ENCODE measurements around the gene CSTB.

CSTB gene

DNA sequence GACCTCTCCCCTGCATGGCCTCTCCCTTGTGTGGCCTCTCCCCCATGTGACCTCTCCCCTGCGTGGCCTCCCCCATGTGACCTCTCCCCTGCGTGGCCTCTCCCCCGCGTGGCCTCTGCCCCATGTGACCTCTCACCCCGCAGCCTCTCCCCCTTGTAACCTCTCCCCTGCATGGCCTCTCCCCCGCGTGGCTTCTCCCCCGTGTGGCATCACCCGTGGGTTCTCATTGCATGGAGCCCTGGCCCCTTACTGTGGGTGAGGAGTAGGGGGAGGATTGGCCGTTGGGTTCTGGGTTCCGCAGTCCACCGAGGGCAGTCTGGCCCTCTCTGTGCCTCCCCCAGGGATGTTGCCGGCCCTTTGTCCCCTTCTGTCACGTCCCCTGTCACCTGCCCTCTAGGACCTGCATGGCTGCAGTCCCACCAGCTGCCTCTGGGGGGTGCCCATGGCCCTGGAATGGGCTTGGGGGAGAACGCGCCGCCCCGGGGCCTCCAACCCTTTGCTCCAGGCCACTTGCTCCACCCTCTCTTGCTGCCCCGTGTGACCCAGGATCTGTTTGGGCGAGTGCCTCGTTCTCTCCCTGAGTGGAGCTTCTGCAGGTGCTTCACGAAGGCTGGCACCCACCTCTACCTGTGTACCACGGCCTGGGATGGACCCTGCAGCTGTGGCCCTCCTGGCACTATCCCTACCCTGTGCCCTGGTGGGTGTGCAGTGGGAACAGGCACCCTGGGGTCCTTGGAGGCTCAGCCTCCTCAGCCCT lies 34.6 kb upstream of the CSTB start:
- DNase-seq: peak; percentile 99

GRCh38 chr21:43809853-43810504 lies 33.9 kb upstream of the CSTB start:
- DNase-seq: no peak

GRCh38 chr21:43809346-43809799 lies 33.3 kb upstream of the CSTB start:
- no peak for DNase-seq

GRCh38 chr21:43808832-43809251 lies 32.7 kb upstream of the CSTB start:
- DNase-seq: no peak

- DNase-seq: no peak
These were observed 32.3 kb upstream of the CSTB start for GRCh38 chr21:43808367-43808766.

DNA sequence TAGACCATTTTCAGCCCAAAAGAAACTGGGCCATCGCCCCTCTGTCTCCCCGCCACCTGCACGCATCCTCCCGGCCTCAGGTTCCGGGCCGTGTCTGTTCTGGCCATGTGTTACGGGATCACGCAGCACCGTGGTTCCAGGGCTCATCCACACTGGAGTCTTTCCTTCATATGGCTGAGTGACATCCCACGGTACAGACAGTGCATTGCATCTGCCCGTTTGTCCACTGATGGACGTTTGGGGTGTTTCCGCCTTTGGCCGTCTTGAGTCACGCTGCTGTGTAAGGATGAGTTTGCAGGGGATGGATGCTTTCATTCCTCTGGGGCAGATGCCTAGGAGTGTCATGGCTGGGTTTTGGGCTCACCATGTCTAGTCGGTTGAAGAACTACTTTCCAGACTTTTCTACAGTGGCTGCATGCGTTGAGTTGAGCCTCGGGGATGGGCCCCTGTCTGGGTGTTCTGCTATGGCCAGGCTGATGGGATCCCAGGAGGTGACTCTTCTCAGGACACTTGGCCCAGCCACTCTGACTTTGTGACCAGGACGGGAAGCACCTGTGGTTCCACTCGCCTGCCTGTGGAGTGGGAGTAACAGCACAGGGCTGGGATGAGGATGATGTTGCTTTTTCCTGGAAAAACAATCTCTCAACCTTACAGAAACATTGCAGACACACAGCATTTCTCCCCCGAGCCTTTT lies 30.1 kb upstream of the CSTB start:
- no peak for DNase-seq

- DNase-seq: no peak
These were observed 29.2 kb upstream of the CSTB start for GRCh38 chr21:43805275-43805800.

- DNase-seq: no peak
These were observed 27.6 kb upstream of the CSTB start for GRCh38 chr21:43803558-43804300.

- no peak for DNase-seq
These were observed 26.7 kb upstream of the CSTB start for GRCh38 chr21:43802713-43803313.

DNA sequence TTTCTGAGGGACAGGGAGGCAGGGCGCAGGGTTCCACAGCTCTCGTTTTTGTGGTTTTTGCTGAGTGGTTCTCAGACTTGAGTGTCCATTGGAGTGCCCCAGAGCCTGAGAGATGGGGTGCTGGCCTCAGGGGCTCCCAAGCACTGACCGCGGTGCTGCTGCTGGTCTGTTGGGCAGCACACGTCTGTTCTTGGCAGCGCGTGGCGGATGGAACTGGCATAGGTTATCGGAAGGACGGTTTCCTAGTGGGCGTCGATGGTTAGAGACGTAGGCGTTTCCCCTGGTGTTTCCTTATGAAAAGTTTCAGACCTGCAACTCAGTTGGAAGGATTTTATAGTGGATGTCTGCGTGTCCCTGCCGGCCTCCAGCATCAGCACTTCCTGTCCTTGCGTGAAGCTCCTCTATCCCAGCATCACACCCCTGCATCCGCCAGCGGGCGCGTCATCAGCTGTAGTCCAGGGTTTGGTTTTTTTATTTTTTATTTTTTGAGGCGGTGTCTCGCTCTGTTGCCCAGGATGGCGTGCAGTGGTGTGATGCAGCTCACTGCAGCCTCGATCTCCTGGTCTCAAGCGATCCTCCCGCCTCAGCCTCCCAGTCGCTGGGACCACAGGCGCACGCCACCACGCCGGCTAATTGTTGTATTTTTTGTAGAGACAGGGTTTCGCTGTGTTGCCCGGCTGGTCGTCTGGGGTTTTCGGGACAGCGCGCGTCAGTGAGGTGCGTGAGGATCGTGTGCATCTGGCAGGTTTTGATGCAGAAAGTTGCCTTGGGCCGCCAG lies 25.1 kb upstream of the CSTB start:
- no peak for DNase-seq

- no peak for DNase-seq
These were observed 24.5 kb upstream of the CSTB start for GRCh38 chr21:43800566-43800965.

DNA sequence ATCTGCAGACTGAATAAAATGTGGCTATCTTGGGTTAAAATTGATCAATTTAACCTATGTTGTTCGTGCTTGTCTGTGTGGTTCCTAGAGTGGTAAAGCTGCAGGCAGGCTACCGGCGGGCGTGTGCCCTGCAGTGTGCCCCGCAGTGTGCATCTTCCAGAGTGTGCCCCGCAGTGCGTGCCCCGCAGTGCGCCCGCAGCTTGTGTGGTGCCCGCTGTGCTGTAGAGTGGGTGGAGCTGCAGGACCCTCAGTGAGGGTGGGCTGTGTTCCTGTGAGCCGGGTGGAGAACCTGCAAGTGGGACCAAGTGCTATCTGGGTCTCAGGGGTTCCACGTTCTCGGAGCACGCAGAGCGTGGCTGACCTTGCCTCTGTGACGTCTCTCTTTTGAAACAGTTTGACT lies 24.0 kb upstream of the CSTB start:
- no peak for DNase-seq

DNA sequence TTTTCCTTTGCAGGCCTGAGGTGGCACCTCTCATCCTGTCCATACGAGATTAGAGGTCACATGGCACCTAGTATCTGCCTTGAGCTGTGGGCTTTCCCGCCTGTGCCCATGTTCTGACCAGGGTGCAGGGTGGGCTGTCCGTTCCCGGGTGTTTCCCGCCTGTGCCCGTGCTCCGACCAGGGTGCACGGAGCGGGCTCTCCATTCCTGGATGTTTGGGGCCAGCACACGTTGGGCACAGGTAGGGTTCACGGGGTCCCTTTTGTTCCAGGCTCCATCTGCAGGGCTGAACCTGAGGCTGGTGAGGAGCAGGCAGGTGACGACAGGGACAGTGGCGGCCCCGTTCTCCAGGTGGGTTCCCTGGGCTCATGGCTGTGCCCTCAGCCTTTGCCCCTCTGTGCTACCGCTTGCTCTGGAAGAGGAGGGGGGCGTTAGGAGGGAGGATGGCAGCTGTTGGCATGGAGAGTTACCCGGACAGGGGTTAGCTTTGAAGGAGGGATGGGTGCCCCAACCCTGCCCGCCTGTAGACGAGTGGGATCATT lies 23.3 kb upstream of the CSTB start:
- DNase-seq: no peak

DNA sequence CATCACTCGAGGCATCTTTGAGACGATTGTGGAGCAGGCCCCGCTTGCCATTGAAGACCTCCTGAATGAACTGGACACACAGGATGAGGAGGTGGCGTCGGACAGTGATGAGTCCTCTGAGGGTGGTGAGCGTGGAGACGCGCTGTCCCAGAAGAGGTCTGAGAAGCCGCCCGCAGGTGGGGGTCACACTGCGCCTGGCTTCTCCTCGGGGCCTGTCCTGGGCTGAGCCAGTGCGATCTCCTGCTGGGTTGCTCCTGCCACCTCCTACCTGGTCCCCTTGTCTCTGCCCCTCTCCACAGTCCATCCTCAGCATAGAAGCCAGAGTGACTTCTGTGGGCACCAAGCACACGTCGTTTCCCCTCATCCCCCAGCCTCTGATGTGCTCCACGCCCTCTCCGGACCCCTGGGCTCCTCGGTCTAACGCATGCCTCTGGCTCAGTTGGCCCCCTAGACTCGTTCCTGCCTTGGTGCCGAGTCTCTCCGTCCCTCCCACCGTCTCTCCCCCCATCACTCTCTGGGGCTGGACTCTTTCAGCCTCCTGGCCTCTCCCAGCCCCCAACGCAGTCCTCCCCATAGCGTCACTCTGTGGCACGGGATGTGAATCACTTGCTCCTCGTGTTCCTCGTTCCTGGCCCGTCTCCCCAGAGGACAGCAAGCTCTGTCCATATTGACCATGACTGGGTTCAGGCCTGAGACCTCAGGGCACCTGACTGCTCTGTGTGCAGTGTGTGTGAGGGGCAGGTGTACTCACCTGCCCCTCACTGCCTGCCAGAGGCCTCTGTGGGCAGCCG lies 22.0 kb upstream of the CSTB start:
- no peak for DNase-seq

GRCh38 chr21:43797415-43797814 lies 21.3 kb upstream of the CSTB start:
- DNase-seq: no peak

- no peak for DNase-seq
These were observed 18.7 kb upstream of the CSTB start for GRCh38 chr21:43794857-43795256.

GRCh38 chr21:43794311-43794710 lies 18.2 kb upstream of the CSTB start:
- DNase-seq: no peak

DNA sequence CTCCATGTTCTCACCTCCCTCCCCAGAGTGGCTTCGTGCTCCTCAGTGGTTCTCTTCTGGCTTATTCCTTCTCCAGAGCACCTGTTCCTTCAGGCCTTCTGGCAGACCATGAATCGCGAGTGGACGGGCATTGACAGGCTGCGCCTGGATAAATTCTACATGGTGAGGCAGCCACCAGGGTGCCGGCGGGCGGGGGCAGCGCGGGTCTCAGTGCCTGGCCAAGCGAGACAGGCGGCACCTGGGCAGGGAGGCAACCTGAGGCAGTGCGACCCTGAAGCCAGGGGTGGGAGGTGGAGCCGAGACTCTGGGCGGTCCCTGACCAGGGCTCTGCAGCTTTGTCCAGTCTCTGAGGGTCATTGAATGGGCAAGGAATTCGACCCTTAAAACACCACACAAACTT lies 17.1 kb upstream of the CSTB start:
- DNase-seq: no peak

GRCh38 chr21:43792406-43792805 lies 16.3 kb upstream of the CSTB start:
- no peak for DNase-seq

DNA sequence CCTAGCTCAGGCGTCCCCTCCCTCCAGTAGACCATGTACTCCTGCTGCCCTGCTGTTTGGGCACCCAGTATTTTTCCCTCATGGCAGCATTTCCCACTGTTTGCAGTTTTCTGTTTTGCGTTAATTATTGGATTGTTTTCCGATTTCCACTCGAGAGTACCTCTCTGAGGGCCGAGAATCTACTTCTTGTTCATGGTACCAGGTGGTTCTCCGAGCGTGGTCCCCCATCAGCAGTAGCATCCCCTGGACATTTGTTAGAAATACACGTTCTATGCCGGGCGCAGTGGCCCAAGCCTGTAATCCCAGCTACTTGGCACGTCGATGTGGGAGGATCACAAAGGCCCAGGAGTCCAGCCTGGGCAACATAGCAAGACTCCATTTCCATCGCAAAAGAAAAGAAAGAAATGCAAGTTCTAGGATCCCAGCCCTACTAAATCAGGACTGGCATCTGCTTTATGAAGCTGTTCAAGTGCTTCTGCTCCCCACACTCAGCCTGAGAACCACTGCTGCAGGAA lies 14.0 kb upstream of the CSTB start:
- DNase-seq: no peak
